SK-N-SH (cell line): ENCODE measurements around the gene NPC2. TPM values are rescaled to one million over a fixed set of nuclear protein-coding genes. Genes with fewer than 3 reads are reported as not detected.

Source experiments
- CHD2 ChIP-seq: fragments of 150-350 bp; IDR thresholded peaks from 2 replicates; pipeline ENCODE4 v1.6.1; 2018; ENCODE audit warnings: low read length; ENCODE audit not compliant: partially characterized antibody
- FOXJ3 ChIP-seq: sonication (generic); formaldehyde crosslinking; IDR thresholded peaks from 2 replicates; pipeline ENCODE4 v1.5.1; 2020; ENCODE audit warnings: mild to moderate bottlenecking, missing genetic modification reagents
- GABPA ChIP-seq: IDR thresholded peaks from 2 replicates; pipeline ENCODE4 v1.4.0; 2012; ENCODE audit warnings: low read depth, mild to moderate bottlenecking
- IRF3 ChIP-seq: fragments of 150-350 bp; IDR thresholded peaks from 2 replicates; pipeline ENCODE4 v1.6.1; 2016; ENCODE audit warnings: mild to moderate bottlenecking, low read depth, low read length
- MAX ChIP-seq: IDR thresholded peaks from 2 replicates; pipeline ENCODE4 v1.4.0; 2012; ENCODE audit warnings: low read depth
- MEF2A ChIP-seq: IDR thresholded peaks from 2 replicates; pipeline ENCODE4 v1.4.0; 2012; ENCODE audit warnings: low read depth, borderline replicate concordance
- MXI1 ChIP-seq: IDR thresholded peaks from 2 replicates; pipeline ENCODE4 v1.6.1; 2012; ENCODE audit warnings: mild to moderate bottlenecking, low read depth, low read length, improper control_type of control experiment
- PBX3 ChIP-seq: IDR thresholded peaks from 2 replicates; pipeline ENCODE4; 2012
- RAD21 ChIP-seq: IDR thresholded peaks from 2 replicates; pipeline ENCODE4 v1.6.1; 2012; ENCODE audit warnings: mild to moderate bottlenecking, low read length
- RCOR1 ChIP-seq: fragments of 150-350 bp; IDR thresholded peaks from 2 replicates; pipeline ENCODE4 v1.6.1; 2017; ENCODE audit warnings: antibody characterized with exemption, low read length
- REST ChIP-seq: IDR thresholded peaks from 2 replicates; pipeline ENCODE4 v1.6.1; 2012; ENCODE audit warnings: mild to moderate bottlenecking, low read depth, low read length, moderate library complexity
- RFX5 ChIP-seq: IDR thresholded peaks from 2 replicates; pipeline ENCODE4 v1.6.1; 2012; ENCODE audit warnings: mild to moderate bottlenecking, improper control_type of control experiment, low read length
- RXRA ChIP-seq: IDR thresholded peaks from 2 replicates; pipeline ENCODE4 v1.4.0; 2012; ENCODE audit warnings: low read depth, mild to moderate bottlenecking, borderline replicate concordance
- TAF1 ChIP-seq: IDR thresholded peaks from 2 replicates; pipeline ENCODE4 v1.6.1; 2012; ENCODE audit warnings: low read depth, mild to moderate bottlenecking, low read length, moderate library complexity, borderline replicate concordance
- TEAD4 ChIP-seq: IDR thresholded peaks from 2 replicates; pipeline ENCODE4 v1.4.0; 2012; ENCODE audit warnings: mild to moderate bottlenecking, borderline replicate concordance; ENCODE audit not compliant: insufficient read depth
- USF2 ChIP-seq: fragments of 150-350 bp; IDR thresholded peaks from 2 replicates; pipeline ENCODE4 v1.6.1; 2017; ENCODE audit warnings: antibody characterized with exemption, low read length, low read depth, borderline replicate concordance
- polyA plus RNA-seq, 3 experiments: library from polyadenylated mRNA; depleted of rRNA; stranded (reverse); fragments of >200 nt; gene quantifications; 2 replicates each; pipeline ENCODE4 v1.2.3, GENCODE V29; 2012

Gene NPC2
- polyA plus RNA-seq, 1 of the 3 experiments (the other 2 are of a cell fraction) = 522 TPM

GRCh38 chr14:74459289-74459946, 33.7 kb downstream of the NPC2 start (continued):
- TF ChIP-seq MXI1 = no peak
- no peak for TF ChIP-seq PBX3
- TF ChIP-seq TEAD4 = no peak
- no peak for TF ChIP-seq TAF1
- no peak for TF ChIP-seq USF2
- TF ChIP-seq FOXJ3 (CRISPR knock-in tag) = no peak
- TF ChIP-seq RXRA = no peak
- no peak for TF ChIP-seq RCOR1
- TF ChIP-seq MEF2A = no peak
- no peak for TF ChIP-seq CHD2
- no peak for TF ChIP-seq IRF3
- no peak for TF ChIP-seq RFX5
- no peak for TF ChIP-seq MAX
- TF ChIP-seq GABPA = no peak
- TF ChIP-seq REST = no peak
- peak; percentile 36 for TF ChIP-seq RAD21
- TF ChIP-seq, all 33 proteins: peak for 4
